Gastrocnemius medialis (tissue), 4 donors: Measurements from ENCODE around the gene CKAP5.

ENCODE experiments used
- POLR2A ChIP-seq, 2 donors: fragments of 450-650 bp; IDR thresholded peaks; one replicate each; pipeline ENCODE4 v1.6.1; 2017; ENCODE audit warnings: antibody characterized with exemption in 2 of 2, mild to moderate bottlenecking in 2 of 2, moderate library complexity in 2 of 2
- TF ChIP-seq, protein P1 (sequence below), 5 experiments: fragments of 450-650 bp in 3 of 5; fragments of 200-600 bp in 2 of 5; sonication (generic) in 2 of 5; IDR thresholded peaks in 4 of 5; conservative IDR thresholded peaks in 1 of 5; 1 replicate in 4 of 5; 2 replicates in 1 of 5; pipeline ENCODE4 v1.5.1; 2016 to 2019; ENCODE audit warnings: antibody characterized with exemption in 5 of 5, mild to moderate bottlenecking in 3 of 5, moderate library complexity in 3 of 5

DNA sequence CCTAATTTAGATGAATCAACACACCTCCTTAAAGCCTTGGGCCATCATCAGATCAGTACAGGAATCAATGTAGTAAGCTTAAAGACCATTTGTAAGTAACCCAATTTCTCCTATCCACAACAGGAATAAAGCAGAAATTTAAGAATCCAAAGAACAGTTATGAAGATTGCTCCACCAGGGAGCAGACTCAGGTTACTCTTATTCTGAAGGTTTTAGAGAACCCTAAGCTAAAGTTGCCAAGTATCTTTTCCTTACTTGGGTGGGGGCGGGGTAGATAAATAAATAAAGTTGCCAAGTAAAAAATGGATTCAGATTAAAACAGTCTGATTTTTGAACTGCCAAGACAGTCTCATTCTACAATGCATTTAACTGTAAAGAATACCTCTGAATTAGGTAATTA, 18.1 kb downstream of the CKAP5 start:
- TF ChIP-seq, protein P1, sequence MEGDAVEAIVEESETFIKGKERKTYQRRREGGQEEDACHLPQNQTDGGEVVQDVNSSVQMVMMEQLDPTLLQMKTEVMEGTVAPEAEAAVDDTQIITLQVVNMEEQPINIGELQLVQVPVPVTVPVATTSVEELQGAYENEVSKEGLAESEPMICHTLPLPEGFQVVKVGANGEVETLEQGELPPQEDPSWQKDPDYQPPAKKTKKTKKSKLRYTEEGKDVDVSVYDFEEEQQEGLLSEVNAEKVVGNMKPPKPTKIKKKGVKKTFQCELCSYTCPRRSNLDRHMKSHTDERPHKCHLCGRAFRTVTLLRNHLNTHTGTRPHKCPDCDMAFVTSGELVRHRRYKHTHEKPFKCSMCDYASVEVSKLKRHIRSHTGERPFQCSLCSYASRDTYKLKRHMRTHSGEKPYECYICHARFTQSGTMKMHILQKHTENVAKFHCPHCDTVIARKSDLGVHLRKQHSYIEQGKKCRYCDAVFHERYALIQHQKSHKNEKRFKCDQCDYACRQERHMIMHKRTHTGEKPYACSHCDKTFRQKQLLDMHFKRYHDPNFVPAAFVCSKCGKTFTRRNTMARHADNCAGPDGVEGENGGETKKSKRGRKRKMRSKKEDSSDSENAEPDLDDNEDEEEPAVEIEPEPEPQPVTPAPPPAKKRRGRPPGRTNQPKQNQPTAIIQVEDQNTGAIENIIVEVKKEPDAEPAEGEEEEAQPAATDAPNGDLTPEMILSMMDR (IDR thresholded peaks at IDR 0.05 in 4 of 5, conservative IDR thresholded peaks at IDR 0.05 in 1 of 5), result no peak
- no peak for TF ChIP-seq POLR2A (IDR thresholded peaks at IDR 0.05)
